Ovary (tissue), 3 donors: ENCODE measurements around the gene SLC51B.

ENCODE experiments used
- EP300 ChIP-seq: sonication (generic); formaldehyde crosslinking; IDR thresholded peaks from one replicate; pipeline ENCODE4 v1.6.1; 2017; ENCODE audit warnings: antibody characterized with exemption
- TF ChIP-seq, protein P1 (sequence below), 3 donors: fragments of 450-650 bp in 2 of 3; fragments of 200-600 bp in 1 of 3; IDR thresholded peaks; one replicate each; pipeline versions ENCODE4 v1.5.1 to v1.8.0; 2016 to 2022; ENCODE audit warnings: antibody characterized with exemption in 3 of 3, mild to moderate bottlenecking in 1 of 3
- donor health status: DM: no; HTN: no; CAD: no.

DNA sequence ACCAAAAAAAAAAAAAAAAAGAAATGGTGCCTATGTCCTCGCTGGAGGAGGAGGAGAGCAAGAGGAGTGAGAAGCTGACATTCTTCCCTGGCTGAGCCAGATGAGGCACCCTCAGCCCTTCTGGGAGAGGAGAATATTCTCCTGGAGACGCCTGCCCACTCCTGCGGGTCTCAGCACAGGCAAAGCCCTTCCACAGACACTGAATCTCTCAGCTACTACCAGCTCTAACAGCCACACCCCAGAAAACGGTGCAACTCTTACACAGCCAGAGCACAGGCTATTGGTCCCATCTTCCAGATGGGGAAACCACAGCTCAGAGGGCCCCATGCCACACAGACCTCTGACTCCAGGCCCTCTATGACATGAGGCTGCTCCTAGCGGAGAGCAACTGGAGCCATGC, 16.9 kb downstream of the SLC51B start:
- TF ChIP-seq, protein P1, sequence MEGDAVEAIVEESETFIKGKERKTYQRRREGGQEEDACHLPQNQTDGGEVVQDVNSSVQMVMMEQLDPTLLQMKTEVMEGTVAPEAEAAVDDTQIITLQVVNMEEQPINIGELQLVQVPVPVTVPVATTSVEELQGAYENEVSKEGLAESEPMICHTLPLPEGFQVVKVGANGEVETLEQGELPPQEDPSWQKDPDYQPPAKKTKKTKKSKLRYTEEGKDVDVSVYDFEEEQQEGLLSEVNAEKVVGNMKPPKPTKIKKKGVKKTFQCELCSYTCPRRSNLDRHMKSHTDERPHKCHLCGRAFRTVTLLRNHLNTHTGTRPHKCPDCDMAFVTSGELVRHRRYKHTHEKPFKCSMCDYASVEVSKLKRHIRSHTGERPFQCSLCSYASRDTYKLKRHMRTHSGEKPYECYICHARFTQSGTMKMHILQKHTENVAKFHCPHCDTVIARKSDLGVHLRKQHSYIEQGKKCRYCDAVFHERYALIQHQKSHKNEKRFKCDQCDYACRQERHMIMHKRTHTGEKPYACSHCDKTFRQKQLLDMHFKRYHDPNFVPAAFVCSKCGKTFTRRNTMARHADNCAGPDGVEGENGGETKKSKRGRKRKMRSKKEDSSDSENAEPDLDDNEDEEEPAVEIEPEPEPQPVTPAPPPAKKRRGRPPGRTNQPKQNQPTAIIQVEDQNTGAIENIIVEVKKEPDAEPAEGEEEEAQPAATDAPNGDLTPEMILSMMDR (IDR thresholded peaks at IDR 0.05) = no peak
- TF ChIP-seq EP300 = no peak
